Measurements from ENCODE around the gene MRFAP1. TPM values are rescaled to one million over a fixed set of nuclear protein-coding genes. Genes with fewer than 3 reads are reported as not detected.

MRFAP1 gene
- 196 TPM for total RNA-seq

GRCh38 chr4:6640292-6641163, at the start of gene MRFAP1:
MRFAP1 (plus strand) TSS chr4:6640685; CDS start chr4:6640863, 178 bp downstream.
- DNase-seq (ENCODE audit: low spot score): peak; percentile 94

- DNase-seq (ENCODE audit: low spot score): no peak
Measured at GRCh38 chr4:6591313-6591712, 49.2 kb upstream of the MRFAP1 start.

- DNase-seq (ENCODE audit: low spot score): no peak
Measured at GRCh38 chr4:6591781-6592180, 48.7 kb upstream of the MRFAP1 start.

- no peak for DNase-seq (ENCODE audit: low spot score)
Measured at GRCh38 chr4:6592804-6593563, 47.5 kb upstream of the MRFAP1 start.

- no peak for DNase-seq (ENCODE audit: low spot score)
Measured at GRCh38 chr4:6594341-6594740, 46.1 kb upstream of the MRFAP1 start.

GRCh38 chr4:6594826-6595355, 45.6 kb upstream of the MRFAP1 start:
- DNase-seq (ENCODE audit: low spot score): no peak

- no peak for DNase-seq (ENCODE audit: low spot score)
Measured at GRCh38 chr4:6595897-6596537, 44.5 kb upstream of the MRFAP1 start.

- no peak for DNase-seq (ENCODE audit: low spot score)
Measured at GRCh38 chr4:6596948-6597347, 43.5 kb upstream of the MRFAP1 start.

- DNase-seq (ENCODE audit: low spot score): no peak
Measured at GRCh38 chr4:6598127-6598526, 42.4 kb upstream of the MRFAP1 start.

GRCh38 chr4:6598641-6599040, 41.8 kb upstream of the MRFAP1 start:
- no peak for DNase-seq (ENCODE audit: low spot score)

- no peak for DNase-seq (ENCODE audit: low spot score)
Measured at GRCh38 chr4:6601661-6602250, 38.7 kb upstream of the MRFAP1 start.

- DNase-seq (ENCODE audit: low spot score): no peak
Measured at GRCh38 chr4:6602289-6602688, 38.2 kb upstream of the MRFAP1 start.

GRCh38 chr4:6603128-6603527, 37.4 kb upstream of the MRFAP1 start:
- DNase-seq (ENCODE audit: low spot score): no peak

GRCh38 chr4:6605114-6605513, 35.4 kb upstream of the MRFAP1 start:
- no peak for DNase-seq (ENCODE audit: low spot score)

GRCh38 chr4:6605605-6606004, 34.9 kb upstream of the MRFAP1 start:
- DNase-seq (ENCODE audit: low spot score): no peak

- DNase-seq (ENCODE audit: low spot score): no peak
Measured at GRCh38 chr4:6606465-6607235, 33.8 kb upstream of the MRFAP1 start.

- no peak for DNase-seq (ENCODE audit: low spot score)
Measured at GRCh38 chr4:6607368-6608055, 33.0 kb upstream of the MRFAP1 start.

- DNase-seq (ENCODE audit: low spot score): no peak
Measured at GRCh38 chr4:6608758-6609414, 31.6 kb upstream of the MRFAP1 start.

- DNase-seq (ENCODE audit: low spot score): no peak
Measured at GRCh38 chr4:6609415-6610079, 30.9 kb upstream of the MRFAP1 start.
